Hematopoietic multipotent progenitor cell treated with erythropoietin and hydrocortisone succinate and interleukin-3 and kit ligand, for 4 days (in vitro differentiated cells): ENCODE measurements around the gene KLHL3.
A peak's percentile ranks its signal among the peaks of the same experiment; 100 is the strongest.

ENCODE experiments used
- DNase-seq: peaks from one replicate; pipeline ENCODE4 v3.0.0-alpha.2; 2015

KLHL3 gene

DNA sequence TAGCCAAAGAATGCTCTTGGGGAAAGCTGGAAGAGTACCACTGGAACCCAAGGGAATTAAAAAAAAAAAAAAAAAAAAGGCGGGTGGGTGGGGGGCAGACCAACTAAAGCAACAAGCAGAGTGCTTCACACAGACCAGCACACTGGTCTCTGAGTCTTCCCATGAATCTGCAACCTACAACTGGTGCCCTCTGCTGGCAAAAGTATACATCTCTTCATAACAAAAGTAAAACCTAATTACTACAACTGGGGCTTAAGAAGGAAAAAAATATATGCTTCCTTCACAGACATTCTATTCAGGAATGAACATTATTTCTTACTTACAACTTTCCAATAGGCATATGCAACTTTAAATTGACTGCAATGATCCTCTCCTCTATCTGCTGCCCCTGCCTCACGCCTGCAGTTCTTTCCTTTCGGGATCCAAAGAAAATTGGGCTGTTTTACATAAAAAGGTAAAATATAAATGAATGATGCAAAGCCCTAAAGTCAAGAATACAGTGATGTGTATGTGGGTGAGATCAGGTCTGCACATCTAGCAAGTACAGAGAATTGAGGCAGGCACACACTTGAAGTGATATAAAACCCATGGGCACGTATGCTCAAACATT, 7.2 kb upstream of the KLHL3 start:
- peak; percentile 92 for DNase-seq

DNA sequence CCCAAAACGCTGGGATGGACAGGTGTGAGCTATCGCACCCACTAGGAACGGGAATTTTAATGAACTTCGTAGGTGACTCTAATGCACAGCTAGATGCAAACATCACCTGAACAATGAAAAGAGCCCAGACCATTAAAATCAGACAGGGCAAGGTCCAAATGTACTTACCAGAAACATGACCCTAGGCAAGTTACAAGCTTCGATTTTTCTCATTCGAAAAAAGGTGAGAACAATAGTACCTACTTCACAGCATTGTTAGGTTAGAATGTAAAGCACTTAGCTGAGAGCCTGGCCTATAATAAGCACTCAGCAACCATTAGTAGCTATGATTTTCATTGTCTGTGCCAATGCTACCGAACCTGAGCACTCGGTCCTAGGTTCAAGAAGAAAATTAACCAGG, 5.8 kb upstream of the KLHL3 start:
- DNase-seq, result no peak

DNA sequence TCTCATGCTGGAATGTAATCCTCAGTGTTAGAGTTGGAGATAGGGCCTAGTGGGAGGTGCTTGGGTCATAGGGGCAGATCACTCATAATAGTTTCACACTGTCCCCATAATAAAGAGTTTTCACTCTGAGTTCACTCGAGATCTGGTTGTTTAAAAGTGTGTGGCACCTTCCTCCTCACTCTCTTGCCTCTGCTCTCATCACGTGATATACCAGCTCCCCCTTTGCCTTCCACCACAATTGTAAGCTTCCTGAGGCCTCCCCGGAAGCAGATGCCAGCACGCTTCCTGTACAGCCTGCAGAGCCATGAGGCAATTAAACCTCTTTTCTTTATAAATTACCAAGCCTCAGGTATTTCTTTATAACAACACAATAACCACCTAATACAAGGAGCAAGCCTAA, 3.8 kb upstream of the KLHL3 start:
- no peak for DNase-seq

DNA sequence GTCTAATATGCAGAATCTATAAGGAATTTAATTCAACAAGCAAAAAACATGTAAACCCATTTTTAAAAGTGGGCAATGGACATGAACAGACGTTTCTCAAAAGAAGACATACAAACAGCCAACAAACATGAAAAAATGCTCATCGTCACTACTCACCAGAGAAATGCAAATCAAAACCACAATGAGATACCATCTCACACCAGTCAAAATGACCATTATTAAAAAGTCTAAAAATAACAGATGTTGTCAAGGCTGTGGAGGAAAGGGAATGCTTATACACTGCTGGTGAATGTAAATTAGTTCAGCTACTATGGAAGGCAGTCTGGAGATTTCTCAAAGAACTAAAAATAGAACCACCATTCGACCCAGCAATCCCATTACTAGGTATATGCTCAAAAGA, 3.1 kb upstream of the KLHL3 start:
- DNase-seq, result no peak

DNA sequence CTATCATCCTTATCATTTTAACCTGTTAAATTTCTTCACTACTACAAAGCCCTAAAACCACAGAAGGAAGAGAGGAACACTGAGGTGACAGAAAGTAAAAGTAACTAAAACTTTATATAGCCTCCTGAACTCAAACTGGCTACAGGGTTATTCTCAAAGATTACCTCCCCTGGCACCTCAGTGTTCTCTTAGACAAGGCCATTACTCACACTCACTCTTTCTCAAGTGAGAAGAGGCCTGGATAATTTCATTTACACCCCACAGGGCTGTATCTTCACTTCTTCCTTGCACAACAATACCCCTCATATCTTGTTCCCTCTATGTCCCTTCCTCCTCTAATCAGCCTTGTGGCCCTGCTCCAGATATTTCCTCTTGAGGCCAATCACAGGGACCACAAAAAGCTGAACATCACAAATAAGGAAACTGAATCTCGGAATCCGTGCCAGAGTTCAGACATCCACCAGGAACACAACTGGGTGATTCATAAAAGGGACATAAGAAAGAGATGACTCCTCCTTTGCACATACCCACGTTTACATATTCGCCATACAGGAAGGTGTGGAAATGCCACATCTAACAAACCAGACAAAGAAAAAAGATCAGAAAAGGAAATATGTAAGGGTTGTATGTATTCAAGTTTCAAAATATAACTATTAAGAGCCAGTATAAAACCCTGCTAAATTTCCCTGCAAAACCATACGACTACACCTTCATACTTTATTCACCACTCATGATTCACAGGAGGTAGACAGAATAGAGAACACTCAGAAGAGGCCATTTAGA, 1.7 kb upstream of the KLHL3 start:
- peak; percentile 82 for DNase-seq

DNA sequence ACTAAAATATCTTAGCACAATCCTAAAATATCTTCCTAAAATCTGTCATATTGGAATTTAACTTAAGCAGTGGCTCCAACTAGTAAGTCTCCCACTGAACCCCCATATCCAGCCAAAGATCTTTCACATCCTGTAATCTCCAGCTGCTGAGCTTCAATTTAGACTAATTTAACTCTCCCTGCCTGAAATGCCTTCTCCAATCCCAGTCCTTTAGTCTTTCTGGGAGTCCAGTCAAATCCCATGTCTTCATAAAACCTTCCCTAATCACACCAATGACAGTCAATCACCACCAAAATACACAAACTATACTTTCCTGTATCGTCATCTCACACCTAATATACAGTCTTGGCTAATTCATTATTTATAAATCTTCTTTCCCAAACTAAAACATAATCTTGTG, 607 bp upstream of the KLHL3 start:
- DNase-seq, result no peak

DNA sequence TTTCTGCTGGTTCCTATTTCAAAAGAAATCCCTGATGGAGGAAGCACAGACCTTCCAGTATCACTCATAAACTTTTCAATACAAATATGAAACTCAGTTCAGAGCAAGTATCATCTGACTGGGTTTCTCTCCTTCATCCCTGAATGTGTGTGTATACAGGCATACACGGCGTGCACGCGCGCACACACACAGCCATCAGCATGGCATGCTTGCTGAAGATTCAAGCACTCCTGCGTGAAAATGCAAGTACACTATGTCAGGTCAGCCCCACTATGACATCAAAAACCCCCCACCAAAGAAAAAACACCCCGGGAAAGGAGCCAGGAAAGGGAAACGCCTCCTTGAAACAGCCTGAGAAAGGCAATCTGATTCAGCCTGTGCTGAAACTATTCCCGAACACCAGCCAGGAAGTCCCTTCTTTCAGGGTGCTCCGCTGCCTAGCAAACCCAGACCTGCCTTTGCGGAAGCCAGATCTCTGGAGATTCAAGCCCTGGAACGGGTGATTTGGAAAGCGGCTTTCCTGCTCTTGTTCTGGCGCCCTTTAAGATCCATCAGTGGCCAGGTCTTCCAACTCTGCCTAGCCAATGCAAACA, 831 bp downstream of the KLHL3 start:
- DNase-seq, result no peak

DNA sequence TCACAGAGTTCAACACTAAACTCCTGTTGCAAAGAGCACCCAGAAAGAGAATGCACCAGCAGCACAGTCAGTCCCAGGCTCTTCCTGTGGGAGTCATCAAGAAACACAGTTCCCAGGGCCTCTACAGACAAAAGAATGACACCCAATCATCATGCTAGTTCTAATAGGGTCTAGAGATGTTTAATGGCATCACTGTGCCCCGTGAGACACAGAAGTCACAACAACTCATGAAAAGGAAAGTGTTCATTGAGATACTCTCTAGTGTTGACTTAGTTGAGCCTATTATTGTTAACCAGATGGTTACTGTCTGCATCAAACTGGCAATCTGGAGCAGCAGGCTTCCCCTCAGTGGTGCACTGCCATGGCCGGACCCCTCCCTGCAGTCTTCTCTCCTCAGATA, 1.6 kb downstream of the KLHL3 start:
- peak; percentile 58 for DNase-seq

DNA sequence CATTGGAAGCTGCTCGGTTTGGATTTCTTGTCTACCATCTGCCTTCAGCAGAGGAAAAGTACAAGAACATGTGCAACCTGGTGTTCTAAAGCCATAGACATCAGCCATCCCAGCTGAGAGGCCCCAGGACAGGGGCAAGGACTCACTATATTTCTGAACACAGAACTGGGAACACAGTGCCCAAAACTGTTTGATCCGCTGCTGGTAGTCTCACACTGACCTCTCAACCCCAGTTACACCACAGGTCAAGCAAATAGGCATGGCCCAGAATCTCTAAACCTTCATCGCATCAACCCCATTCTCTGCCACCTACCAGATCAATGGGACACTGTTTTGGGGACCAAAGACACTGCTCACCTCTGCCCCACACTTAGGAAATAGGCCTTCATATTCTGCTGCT, 2.0 kb downstream of the KLHL3 start:
- no peak for DNase-seq

DNA sequence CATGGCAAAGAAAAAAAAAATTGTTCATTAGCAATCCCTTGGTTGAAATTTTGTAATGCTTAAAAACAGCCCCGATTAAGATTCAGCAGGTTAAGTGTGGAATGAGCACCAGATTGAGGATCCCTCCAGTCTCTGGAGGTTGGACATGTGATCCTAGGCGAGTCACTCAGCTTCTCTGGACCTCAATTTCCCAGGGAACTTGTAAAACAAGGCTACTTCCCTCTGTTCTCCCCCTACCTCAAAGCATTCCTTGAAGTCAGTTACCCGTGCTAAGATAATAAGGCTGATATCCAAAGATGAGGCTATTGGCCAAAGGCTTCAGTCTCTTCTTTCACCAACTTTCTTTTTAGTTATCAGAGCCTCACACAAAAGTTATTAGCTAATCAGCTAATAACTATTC, 2.9 kb downstream of the KLHL3 start:
- no peak for DNase-seq

DNA sequence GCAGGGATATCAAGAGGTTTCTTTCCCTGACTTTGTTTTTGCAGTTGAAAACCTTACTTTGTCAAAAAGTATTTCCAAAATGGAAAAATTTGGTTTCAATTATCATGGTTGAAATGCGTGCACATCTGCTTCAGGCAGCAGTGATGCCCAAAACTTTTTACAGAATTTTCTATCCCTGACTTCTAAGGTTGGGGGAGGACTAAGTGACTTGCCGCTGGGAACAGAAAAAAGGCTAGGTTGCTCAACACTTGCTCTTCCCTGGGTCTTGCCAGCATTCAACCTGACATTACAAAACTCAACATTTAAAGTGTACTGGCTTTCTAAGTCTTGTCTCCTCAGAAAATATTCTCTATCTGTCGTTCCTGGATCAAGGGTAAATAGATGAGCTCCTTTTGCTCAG, 4.7 kb downstream of the KLHL3 start:
- no peak for DNase-seq

DNA sequence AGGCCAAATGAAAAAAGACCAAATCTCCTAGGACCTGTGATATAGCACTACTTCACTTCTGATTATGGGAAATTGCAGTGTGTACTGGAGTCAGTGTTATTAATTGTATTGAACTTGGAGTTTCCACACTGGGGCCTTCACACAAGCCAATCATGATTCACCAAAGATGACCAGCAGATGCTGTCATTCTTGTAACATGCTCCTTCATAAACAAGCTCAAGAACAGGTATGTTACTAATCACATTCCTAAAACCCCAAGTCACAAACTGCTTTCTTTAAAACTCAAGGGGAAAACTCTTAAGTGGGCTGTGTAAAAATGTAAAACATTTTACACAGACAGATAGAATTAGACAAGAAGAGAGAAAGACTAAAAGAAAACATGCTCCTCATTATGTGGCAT, 5.6 kb downstream of the KLHL3 start:
- no peak for DNase-seq

DNA sequence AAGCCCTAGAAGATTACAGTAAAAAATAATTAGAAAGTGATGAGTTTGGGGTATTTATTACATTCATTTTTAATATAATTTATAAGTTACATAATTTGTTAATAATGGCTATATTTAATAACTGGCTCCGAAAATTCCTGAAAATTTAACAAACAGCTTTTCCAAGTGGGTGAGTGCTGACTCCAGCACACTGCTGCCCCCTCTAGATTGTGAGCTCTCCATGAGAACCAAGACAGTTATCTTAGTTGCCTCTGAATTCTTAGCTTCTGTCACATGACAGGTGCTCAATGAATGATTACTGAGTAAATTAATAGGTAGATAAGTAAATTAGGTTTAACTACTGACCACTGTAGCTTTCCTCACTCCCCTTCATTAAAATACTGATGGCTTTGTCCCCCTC, 7.8 kb downstream of the KLHL3 start:
- no peak for DNase-seq

DNA sequence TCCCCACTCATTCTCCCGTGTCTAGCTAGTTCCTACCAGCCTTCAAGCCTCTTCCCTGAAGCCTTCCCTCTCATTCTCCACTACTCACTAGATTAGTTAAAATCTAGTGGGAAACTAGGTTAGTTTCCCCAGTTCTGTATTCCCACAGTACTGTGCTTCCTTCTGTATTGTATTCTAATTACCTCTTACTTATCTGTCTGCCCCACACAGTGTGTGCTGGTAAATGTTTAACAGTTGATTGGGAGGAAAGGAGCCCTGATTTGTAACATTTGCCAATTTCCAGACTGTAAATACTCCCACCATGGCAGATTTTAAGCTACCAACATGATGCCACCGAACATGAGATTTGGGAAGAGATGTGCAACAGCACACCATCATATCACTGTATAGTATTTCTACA, 8.3 kb downstream of the KLHL3 start:
- no peak for DNase-seq

DNA sequence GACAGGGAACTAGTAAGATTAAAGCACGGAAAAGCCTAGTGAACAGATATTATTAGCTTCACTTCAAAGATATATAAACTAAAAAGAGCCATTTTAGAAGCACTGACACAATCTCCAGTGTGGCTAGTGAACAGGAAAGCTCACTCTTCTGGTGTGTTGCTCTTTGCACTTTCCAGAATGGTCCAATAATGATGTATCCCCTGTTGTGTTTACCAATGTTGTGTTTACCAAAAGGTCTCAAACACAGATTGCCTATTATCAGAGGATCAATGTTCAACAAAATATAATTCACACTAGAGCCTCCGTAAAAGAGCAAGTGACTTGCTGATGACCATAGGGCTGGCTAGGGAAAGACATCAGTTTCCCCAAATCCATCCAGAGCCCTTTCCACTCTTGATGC, 11.6 kb downstream of the KLHL3 start:
- DNase-seq, result no peak

DNA sequence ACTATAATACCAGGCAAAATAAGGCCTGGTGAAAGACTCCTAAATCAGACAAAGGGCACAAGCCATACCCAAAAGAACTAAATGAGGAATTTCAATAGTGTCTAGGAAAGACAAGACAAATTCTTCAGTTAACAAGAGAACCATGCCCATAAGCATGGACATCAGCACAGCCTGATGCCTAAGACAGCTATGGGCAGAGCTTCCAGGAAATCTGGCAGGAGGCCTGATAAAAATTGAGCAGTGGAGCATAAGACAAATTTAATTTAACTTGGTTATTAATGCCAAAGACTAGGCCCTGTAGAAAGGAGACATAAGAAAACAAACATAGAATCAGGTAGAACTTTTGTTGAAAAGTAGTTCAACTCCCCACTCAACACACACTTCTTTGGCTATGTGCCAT, 17.3 kb downstream of the KLHL3 start:
- no peak for DNase-seq

DNA sequence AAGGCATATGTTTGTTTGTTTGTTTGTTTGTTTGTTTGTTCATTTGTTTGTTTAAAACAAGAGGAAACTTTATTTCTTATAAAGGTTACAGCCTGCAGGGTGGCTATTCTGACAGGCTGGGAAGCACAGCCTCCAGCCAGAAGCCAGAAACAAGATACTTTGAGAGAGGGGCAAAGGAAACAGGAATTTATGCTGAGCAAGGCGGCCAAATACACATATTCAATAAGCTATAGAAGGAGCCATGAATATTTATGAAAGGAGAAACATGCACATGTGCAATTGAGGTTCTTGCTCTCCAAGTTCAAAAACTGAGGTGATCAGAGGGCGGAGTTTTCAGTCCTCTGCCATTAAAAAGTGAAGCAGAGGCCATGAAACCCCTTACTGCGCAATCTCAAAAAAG, 19.6 kb downstream of the KLHL3 start:
- DNase-seq, result no peak

DNA sequence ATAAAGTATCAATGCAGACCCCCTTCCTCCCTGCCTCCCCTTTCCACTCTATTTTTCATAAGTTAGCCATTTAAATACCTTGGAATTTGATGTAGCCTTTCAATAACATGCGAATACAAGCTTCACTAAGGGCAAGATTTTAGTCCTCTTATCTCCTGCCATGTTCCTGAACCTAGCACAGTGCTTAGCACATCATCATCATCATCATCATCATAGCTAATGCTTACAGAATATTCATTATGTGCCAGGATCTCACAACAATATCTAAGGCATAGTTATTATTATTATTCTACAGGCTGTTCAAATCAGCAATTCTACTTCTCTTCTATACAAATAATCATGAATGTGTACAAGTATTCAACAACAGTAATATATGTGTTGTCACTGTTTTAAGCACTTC, 20.4 kb downstream of the KLHL3 start:
- no peak for DNase-seq

DNA sequence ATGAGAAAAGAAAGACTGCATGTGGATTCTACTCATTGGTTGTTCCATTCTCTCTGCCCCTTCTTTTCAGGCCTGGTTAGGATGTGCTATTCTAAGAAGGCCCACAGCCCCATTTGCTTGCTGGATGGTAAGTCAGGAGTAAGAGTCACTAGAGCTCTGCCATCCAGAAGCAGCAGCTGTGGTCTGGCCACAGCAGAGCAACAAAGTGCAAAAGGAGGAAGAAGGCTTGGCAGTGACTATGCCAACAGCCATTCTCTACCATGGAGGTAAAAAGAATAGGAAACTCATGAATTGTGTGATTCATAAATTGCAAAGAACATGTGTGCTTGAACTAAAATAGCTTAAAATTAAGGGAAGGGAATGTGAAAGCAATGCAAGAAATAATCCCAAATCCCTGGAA, 20.9 kb downstream of the KLHL3 start:
- peak; percentile 63 for DNase-seq

DNA sequence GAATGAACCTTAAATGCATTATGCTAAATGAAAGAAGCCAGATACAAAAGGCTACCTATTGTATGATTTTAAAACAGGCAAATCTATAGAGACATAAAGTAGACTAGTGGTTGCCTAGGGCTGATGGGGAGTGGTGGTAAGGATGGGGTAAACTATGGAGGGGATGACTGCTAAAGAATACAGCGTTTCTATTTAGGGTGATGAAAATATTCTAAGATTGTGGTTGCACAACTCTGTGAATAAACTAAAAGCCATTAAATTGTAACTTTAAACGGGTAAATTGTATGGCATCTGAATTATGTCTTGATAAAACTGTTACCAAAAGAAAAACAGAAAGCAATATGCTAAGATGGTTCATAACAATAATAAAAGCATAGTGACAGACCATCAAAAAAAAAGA, 21.4 kb downstream of the KLHL3 start:
- DNase-seq, result no peak

DNA sequence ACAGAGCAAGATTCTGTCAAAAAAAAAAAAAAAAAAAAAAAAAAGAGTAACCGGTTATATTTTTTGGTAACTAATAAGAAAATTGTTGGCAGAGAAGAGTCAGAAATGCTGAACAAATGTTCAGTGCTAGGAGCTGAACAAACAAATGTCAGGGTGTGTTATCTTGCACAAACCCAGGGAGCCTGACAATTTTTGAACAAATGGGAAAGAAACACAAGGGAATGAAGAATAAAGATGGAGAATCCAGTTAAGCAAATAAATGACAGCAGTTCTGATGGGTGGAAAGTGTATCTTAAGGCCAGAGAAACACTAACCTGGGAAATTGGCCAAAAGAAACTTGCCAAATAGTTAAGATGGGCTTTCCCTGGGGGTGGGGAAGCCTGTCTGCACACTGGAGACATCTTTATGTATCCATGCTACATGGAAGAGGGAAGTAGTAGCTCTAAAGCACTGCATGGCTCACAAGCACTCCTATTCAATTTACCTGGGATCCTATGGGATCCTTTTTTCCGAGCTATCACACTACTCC, 23.7 kb downstream of the KLHL3 start:
- DNase-seq, result no peak

DNA sequence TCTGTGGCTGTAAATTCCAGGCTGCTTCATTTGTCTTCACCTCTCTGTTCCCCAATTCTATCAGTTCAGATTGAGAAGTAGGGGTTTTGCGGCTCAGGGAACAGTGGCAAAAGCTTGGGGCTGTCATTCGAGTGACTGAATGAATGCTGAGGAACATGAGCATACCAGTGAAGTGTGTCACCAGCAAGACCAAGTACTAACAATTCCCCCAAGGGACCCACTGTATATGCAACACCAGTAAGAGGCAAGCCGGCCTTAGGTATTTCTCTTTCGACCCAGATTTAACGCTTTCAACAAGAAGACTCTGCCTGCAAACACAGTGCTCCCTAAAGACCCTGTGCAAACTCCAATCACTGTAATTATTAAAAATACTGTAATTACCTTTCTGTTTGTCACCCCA, 25.8 kb downstream of the KLHL3 start:
- no peak for DNase-seq

DNA sequence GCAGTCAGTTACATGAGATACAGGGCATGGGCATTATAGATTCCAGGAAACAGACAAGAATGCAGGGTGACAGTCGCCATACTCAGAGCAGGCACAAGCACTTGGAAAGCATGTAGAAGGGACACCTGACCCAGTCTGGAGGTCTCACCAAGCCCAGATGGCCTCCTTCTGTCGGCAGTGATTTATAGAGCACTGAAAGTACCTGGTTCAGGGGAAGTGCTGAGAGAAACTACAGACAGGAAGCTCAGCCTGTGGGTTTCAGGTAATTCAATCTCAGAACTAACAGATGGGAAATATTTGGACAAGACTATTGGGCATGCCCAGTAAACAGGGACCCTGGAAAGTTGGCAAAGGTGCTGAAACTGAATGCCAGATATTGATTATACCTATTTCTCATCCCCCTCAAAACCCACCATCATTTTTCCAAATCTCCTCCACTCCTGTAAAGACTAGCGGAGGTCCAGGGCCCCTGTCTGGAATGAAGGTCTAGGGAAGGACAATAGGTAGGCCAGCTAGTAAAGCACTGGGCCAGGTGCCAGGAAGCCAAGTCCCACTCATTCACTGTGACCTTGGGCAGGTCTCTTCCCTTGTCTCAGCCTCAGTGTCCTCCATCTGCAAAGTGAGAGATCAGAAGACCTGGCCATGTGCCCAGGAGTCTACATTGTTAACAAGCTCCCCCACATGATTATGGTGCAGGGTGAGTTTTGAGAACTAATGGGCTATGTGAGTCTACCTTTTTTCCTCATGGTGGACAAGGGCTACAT, 26.9 kb downstream of the KLHL3 start:
- DNase-seq, result no peak

DNA sequence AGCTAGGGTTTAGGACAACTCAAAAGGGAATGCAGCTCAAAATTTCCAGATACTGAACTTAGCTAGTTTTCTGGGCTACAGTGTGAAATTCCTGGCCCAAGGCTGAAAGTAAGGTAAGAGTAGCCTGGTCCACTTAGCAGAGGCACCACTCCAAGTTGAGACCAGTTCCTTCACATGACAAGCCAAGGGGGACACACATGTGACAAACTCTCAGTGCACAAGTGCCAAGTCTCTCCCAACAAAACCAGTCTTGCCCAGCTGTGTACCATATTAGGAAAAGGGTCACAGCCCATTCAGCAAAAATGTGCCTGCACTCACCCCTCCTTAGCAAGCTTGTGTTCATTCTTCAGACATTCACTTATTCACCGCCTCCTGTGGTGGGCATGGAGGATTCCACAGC, 27.8 kb downstream of the KLHL3 start:
- no peak for DNase-seq
